Upper lobe of left lung (tissue), 4 donors: Measurements from ENCODE around the gene FIBP.

ENCODE experiments used
- EP300 ChIP-seq, 4 donors: sonication (generic); formaldehyde crosslinking; IDR thresholded peaks; one replicate each; pipeline ENCODE4 v1.5.1; 2017; ENCODE audit warnings: antibody characterized with exemption in 4 of 4, control low read depth in 2 of 4
- POLR2A ChIP-seq, 4 donors: fragments of 450-650 bp; IDR thresholded peaks; one replicate each; pipeline ENCODE4 v1.5.1; 2016 to 2017; ENCODE audit warnings: antibody characterized with exemption in 4 of 4, mild to moderate bottlenecking in 2 of 4
- POLR2AphosphoS5 ChIP-seq, 2 donors: sonication (generic); formaldehyde crosslinking; IDR thresholded peaks; one replicate each; pipeline ENCODE4 v1.5.1; 2017; ENCODE audit warnings: antibody characterized with exemption in 2 of 2
- TF ChIP-seq, protein P1 (sequence below), 6 experiments: fragments of 450-650 bp in 4 of 6; fragments of 200-600 bp in 2 of 6; sonication (generic) in 2 of 6; IDR thresholded peaks; one replicate each; pipeline ENCODE4 v1.5.1; 2016 to 2019; ENCODE audit warnings: antibody characterized with exemption in 6 of 6

DNA sequence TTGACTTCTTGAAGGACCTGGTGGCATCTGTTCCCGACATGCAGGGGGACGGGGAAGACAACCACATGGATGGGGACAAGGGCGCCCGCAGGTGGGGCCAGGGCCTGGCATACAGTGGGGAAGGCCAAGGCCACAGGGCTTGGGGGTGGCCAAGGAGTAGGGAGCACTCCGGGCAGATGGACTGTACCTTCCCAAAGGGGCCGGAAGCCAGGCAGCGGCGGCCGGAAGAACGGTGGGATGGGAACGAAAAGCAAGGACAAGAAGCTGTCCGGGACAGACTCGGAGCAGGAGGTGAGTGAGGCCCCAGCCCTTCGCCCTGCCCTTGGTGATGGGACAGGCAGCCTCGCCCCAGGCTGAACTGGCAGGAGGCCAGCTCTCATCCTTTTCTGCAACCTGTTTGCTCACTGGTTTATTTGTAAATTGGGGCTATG is 32.1 kb upstream of the FIBP start:
- TF ChIP-seq, protein P1, sequence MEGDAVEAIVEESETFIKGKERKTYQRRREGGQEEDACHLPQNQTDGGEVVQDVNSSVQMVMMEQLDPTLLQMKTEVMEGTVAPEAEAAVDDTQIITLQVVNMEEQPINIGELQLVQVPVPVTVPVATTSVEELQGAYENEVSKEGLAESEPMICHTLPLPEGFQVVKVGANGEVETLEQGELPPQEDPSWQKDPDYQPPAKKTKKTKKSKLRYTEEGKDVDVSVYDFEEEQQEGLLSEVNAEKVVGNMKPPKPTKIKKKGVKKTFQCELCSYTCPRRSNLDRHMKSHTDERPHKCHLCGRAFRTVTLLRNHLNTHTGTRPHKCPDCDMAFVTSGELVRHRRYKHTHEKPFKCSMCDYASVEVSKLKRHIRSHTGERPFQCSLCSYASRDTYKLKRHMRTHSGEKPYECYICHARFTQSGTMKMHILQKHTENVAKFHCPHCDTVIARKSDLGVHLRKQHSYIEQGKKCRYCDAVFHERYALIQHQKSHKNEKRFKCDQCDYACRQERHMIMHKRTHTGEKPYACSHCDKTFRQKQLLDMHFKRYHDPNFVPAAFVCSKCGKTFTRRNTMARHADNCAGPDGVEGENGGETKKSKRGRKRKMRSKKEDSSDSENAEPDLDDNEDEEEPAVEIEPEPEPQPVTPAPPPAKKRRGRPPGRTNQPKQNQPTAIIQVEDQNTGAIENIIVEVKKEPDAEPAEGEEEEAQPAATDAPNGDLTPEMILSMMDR (IDR thresholded peaks at IDR 0.05) = no peak
- TF ChIP-seq POLR2A (IDR thresholded peaks at IDR 0.05) (no peak), POLR2AphosphoS5 (IDR thresholded peaks at IDR 0.05) (no peak), EP300 (IDR thresholded peaks at IDR 0.05) (no peak)
